GM19193 (cell line): Measurements from ENCODE around the gene UBE2E1.

Experiments used
- POLR2A ChIP-seq: IDR thresholded peaks from 4 replicates; pipeline ENCODE4 v1.6.1; 2011; ENCODE audit not compliant: insufficient read depth, insufficient read length; ENCODE audit errors: extremely low read depth

The UBE2E1 gene

DNA sequence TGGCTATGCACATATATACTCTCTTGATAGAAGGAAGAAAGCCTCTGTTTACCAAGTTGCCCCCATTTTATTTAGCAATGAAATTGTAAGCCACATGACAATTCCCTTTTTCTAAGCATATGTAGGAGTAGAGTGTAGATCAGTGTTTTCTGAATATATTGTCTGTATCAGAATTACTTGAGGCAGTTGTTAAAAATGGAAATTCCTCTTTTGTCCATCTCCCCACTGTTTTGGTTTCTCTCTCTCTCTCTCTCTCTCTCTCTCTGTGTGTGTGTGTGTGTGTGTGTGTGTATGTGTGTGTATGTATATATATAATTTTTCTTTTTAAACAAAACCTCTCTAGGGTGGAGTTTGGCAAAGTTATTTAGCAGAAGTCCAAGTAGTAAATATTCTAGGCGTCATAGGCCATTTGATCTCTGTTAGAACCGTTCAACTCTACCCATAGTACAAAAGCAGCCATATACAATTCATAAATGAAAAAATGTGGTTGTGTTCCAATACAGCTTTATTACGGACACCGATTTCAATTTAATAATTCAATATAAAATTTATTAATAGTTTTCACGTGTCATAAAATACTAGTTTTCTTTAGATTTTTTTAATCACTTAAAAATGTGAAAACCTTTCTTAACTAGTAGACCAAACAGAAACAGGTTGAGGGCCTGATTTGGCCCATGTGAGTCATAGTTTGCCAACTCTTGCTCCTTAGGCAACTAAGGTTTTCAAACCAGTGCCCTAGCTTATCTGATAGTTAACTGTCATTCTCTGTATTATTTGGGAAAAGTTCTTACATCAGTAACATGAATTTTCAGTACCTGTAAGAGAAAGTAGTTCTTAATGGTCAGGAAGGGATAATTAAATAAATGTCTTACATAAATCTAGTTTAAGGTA lies 39.8 kb downstream of the UBE2E1 start:
- TF ChIP-seq POLR2A: no peak

DNA sequence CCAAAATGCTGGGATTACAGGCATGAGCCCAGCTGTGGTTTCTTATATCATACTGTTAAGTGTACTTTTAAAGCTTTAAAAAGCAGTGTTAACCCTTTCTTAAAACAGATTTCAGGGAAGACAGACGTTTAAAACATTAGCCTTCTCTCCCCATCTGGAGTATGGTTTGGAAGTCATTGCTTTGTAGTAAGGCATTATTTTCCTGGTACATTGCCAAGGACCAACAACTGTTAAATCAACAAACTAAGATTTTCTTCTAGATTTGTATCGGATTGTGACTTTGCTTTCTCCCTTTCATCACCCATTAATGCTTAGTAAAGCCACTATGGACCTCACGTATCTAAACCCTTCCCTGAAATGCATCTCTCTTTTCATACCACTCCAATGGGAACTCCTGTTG lies 50.5 kb downstream of the UBE2E1 start:
- TF ChIP-seq POLR2A: no peak

DNA sequence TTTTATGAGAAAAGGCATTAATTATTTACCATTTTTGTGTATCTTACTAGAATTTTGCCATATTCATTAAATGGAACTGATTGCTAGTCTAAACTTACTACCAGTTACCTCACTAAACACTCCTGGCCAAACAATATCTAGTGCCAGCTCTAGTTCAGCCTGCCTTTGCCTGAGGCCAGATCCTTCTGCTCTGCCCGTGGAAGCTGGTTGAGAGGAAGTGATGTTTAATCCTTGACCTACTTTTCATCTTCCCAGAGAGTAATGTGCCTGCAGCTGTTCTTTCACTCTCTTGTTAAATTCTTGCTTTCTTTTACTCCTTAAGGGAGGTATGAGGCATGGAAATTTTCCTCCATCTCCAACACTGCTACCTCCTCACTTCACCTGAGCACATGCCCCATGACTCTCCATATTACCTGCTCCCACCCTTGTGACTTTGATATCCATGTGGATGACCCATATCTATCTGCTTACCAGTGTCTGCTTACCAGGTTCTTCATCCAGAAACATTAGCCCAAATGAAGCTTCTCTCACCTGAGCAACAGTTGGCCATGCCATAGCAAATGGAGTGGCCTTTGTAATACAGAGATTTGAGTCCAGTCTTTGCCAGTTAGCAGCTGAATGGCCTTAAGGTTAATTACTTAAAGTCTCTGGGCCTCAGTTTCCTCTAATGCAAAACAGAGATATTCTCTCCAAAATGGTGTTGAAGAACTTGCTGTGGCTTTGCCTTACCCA lies 53.4 kb downstream of the UBE2E1 start:
- TF ChIP-seq POLR2A: no peak

DNA sequence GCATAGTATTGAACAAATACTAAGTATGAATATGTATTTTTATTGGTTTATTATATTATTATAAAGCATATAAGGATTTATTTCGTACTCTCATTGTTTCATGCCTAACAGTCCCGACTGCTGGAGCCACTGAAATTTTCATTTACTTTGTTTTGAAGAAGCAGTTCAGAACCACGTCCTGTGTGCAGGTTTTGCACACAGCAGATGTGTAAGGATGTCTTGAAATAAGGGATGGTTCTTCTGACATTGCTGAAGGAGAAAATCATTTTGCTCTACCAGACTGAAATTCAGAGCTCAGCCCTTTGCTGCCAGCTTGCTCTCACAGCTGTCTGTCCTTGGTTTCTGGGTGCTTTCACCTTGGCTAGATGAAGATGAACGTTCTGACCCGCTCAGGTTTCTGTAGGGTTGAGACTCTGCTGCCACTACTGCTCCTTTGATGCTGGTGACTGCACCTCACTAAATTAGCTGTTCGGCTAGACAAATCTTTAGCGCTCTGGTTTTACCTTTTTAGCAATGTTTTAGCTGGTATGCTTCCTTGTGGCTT lies 54.2 kb downstream of the UBE2E1 start:
- no peak for TF ChIP-seq POLR2A

DNA sequence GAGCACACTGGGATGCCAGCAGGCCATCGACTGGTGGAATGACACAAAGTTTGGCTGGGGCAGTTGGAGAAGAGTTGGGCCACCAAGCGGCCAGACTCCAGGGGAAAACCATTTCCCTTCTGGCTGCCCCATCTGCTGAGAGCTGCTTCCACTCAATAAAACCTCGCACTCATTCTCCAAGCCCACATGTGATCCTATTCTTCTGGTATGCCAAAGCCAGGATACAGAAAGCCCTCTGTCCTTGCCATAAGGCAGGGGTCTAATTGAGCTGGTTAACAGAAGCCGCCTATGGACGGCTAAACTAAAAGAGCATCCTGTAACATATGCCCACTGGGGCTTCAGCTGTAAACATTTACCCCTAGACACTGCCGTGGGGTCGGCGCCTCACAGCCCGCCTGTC lies 55.9 kb downstream of the UBE2E1 start:
- TF ChIP-seq POLR2A: no peak

DNA sequence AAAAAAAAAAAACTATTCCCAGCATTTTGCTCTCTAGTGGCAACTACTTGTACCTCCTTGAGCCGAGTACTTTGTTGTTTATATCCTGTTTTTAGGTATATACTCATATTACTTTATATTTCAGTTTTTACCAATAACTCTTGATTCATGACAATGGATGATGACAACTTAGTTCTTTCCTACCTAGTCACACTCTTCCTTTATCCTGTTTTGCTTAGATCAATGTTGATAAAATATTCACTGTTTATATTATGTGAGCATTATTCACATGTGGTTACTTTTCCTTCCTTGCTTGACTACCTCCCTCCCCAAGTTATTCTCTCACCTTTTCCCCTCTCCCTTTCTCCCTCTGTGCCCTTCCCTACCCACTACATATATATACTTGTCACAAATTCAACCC lies 57.3 kb downstream of the UBE2E1 start:
- TF ChIP-seq POLR2A: no peak

DNA sequence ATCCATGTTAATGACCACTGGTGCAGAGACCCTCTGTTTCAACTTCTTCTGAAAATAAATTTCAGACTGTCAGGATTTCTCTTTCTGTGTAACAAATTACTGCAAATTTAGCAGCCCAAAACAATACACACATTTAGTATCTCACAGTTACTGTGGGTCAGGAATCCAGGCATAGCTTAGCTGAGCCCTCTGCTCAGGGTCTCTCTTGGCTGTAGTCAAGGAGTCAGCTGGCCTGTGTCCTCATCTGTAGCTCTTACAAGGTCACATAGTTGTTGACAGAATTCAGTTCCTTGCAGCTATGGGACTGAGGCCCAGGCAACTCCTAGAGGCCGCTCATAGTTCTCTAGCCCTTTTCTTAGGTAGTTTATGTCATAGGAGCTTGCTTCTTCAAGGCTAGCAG lies 59.2 kb downstream of the UBE2E1 start:
- TF ChIP-seq POLR2A: no peak

DNA sequence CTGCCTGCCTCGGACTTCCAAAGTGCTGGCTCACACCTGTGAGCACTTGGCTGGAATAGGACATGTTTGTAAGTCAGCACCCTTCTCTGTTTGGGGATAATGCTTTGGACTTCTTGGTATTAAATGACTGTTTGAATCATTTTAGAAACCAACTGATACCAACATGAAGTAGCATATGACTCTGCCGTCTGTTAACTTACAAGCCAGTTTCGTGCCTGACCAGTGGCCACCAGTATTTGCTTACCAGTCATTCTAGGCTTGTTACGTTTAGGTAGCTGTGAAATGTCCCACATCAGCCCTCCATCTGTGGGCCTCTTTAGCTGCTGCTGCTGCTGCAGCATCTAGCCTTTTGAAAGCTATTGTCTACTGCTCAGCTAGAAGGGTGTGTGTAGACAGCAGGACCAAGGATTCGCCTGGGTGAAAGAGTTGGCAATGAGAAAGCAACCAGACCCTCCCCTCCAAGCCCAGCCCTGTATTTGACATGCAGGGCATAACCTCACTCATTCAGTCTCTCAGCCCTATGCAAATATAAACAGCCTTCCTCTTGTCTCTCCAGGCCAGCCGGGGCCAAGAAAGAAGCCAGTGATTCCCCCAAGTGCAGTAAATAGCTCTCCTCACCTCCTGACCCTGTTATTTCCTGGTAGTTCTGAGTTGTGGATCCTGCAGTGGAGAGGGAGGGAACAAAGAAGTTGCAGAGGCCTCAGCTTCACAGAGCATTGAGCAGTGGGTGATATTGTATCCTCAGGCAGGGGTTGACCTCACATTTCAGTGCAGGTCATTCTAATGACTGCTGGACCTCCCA lies 60.0 kb downstream of the UBE2E1 start:
- TF ChIP-seq POLR2A: no peak

DNA sequence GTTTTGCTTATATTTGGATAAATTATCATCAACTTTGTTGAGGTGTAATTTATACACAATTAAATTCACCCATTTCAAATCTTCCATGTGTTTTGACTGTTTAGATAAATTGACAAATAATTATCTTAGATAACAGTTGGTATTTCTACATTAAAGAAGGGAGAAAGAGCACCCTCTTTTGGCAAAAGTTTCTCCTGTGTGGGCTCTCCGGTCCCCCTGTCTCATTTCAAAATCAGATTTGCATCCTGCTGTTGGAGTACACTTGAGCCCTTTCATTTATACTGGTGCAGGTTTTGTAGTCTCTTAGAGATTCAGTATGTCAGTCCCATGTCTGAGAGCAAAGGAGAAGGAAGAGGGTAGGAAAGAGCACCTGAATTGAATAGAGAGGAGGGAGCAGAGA lies 61.6 kb downstream of the UBE2E1 start:
- no peak for TF ChIP-seq POLR2A

DNA sequence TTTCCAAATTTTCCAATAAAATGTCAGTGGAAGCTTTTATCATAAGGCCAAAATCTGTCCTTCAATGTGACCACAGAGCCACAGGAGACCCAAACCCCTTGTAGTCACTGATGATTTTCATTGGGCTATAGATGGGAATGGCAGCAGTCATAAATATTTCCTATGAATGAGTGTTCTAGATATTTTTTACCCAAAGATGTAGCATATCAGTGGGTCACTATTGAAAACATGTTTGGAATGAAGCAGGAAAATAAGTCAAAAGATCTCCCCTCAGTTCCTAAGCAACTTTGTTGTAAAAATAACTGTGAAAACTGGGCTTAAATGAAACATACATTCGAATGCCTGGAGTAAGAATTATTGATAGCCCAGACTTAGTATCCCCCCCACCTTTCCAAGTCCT lies 62.1 kb downstream of the UBE2E1 start:
- TF ChIP-seq POLR2A: no peak

DNA sequence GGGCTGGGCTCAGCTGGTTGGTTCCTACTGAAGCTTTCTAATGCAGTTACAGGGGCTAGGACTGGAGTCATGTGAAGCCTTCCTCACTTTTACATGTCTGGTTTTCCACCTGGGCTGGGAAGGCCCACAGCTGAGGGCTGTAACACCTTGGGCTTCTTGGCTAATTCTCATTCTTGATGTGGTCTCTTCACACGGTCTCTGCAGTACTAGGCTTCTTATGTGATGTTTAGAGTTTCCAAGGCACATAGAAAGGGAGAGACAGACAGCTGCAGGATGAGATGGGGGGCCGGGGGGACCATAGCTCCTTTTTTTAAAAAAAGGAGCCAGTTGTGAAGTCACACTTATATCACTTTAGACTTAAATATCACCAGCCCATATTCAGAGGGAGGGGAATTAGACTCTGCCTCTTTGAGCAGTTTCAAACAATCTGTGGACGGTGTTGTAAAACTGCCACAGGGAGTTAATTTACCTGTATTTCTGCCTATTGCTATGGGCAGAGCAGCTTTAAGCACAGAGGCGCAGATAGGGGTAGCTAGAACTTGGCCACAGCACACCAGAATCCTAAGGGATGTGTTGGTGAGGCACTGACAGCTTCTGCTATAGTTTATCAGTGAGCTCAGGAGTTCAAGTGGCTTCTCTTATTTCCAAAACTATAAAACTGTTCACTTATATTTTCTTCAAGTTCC lies 64.4 kb downstream of the UBE2E1 start:
- TF ChIP-seq POLR2A: no peak

DNA sequence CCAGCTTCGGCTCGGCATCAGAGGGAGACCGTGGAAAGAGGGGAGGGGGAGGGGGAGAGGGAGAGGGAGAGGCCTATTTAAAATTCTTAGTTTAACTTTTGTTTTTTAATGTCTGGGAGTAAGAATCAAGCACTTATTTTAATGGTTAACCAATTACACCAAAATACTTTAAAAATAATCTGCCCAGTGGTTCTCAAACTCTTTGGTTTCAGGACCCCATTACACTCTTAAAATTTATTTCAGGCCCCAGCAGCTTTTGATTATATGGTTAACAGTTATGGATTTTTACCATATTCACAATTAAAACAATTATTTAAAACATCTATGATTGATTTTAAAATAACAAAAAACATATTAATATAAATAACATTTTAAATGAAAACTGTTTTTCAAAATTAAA lies 66.6 kb downstream of the UBE2E1 start:
- TF ChIP-seq POLR2A: no peak

DNA sequence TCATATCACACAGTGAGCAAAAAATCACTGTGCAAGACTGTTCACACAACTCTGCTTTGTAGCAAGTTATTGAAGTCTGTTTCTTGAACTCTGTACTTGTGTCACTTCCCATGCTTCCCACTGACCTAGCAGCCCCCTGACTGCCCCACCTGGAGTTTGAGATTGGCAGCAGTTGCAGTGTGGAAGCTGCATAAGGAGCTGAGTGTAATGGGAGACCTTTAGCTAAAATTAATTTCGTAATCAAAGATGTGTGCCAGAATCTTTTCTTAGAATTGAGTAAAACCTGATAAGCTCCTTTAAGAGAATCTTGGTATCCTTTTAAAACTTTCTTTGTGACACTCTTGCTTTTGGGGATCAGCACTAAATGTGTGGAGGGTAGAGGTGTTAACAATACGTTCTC lies 68.2 kb downstream of the UBE2E1 start:
- TF ChIP-seq POLR2A: no peak

DNA sequence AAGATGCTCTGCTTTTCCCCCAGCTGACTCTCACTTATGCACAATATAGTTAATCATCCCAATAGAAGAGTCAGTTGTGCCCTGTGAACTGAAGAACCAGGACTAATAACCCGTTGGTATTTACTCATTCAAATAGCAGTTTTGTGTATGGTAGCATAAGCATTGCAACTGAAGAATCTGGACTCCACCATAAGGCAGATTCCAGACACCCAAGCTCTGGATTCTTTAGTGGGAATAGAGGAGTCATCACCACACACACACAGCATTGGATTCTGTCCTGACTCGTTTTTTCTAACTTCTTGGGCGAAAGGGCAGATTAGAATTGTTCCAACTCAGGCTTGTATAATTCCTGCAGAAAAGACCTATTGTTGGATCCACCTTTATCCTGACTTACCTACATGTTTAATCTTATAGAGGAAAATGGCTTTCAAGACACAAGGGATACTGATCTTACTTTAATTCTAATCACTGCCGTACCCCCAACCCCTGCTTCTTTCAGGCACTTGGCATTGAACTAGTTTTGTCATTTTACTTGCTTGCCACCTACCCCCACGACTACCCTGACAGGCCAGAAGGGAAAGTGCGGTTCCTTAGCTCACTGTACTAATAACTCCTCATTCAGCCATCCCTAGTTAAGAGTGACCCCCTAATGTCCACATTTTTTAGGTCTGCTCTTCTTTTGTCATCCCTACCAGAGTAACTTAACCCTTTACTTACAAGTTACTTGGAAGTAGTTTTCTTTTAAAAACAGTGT lies 68.8 kb downstream of the UBE2E1 start:
- TF ChIP-seq POLR2A: no peak
